A673 (cell line): Measurements from ENCODE around the gene RNF145. TPM values are rescaled to one million over a fixed set of nuclear protein-coding genes. Genes with fewer than 3 reads are reported as not detected.
A peak's percentile ranks its signal among the peaks of the same experiment; 100 is the strongest.

Source experiments
- BruUV-seq: library from RNA; stranded (reverse); fragments of 400-500 nt; replicated peaks from 2 replicates; lab custom pipeline; 2021; lab: Mats Ljungman, UMichigan
- CTCF ChIA-PET: fragments of 300-600 bp; sonication (Branson Sonifier 250); formaldehyde crosslinking; loops from one replicate; lab custom pipeline; 2022; ENCODE audit warnings: antibody characterized with exemption; lab: Charles Lee
- POLR2A ChIA-PET: fragments of 300-600 bp; sonication (Branson Sonifier 250); formaldehyde crosslinking; loops from one replicate; lab custom pipeline; 2022; ENCODE audit warnings: antibody characterized with exemption; ENCODE audit not compliant: low non-redundant PET; lab: Charles Lee
- DNase-seq: peaks from one replicate; pipeline ENCODE4 v3.0.0-alpha.2; 2015; ENCODE audit warnings: low spot score
- H3K27ac ChIP-seq: fragments of 200-600 bp; sonication (generic); 2 replicates; pipeline ENCODE4 v1.5.1; 2016; ENCODE audit warnings: mixed run types, low read depth, mild to moderate bottlenecking, mixed read lengths, antibody characterized with exemption, low read length; ENCODE audit not compliant: poor library complexity, severe bottlenecking
- H3K27me3 ChIP-seq: fragments of 200-600 bp; sonication (generic); replicated peaks from 2 replicates; pipeline ENCODE4 v1.6.1; 2017; ENCODE audit warnings: mixed run types, low read depth, mild to moderate bottlenecking, mixed read lengths, antibody characterized with exemption, low read length; ENCODE audit not compliant: insufficient read depth, poor library complexity
- H3K36me3 ChIP-seq: fragments of 200-600 bp; sonication (generic); 2 replicates; pipeline ENCODE4 v1.6.1; 2016; ENCODE audit warnings: mixed run types, mild to moderate bottlenecking, mixed read lengths, antibody characterized with exemption, low read length; ENCODE audit not compliant: insufficient read depth, poor library complexity, severe bottlenecking
- H3K4me1 ChIP-seq: fragments of 200-600 bp; sonication (generic); 2 replicates; pipeline ENCODE4 v1.6.1; 2017; ENCODE audit warnings: mixed run types, mild to moderate bottlenecking, mixed read lengths, antibody characterized with exemption, low read length; ENCODE audit not compliant: insufficient read depth, poor library complexity, severe bottlenecking
- H3K4me3 ChIP-seq: fragments of 200-600 bp; sonication (generic); 2 replicates; pipeline ENCODE4 v1.5.1; 2016; ENCODE audit warnings: low read depth, mixed run types, mild to moderate bottlenecking, mixed read lengths, low read length; ENCODE audit not compliant: poor library complexity, severe bottlenecking
- H3K9me3 ChIP-seq: fragments of 200-600 bp; sonication (generic); 2 replicates; pipeline ENCODE4 v1.6.1; 2016; ENCODE audit warnings: mixed run types, low read depth, mild to moderate bottlenecking, mixed read lengths, antibody characterized with exemption, low read length; ENCODE audit not compliant: poor library complexity, severe bottlenecking
- EZH2 ChIP-seq: fragments of 200-600 bp; sonication (generic); IDR thresholded peaks from 2 replicates; pipeline ENCODE4 v1.6.1; 2017; ENCODE audit warnings: borderline replicate concordance, low read depth, mild to moderate bottlenecking, mixed read lengths, antibody characterized with exemption, low read length; ENCODE audit not compliant: poor library complexity, severe bottlenecking
- intact Hi-C: fragments of 100-400 bp; cut with micrococcal nuclease; formaldehyde crosslinking; loops from one replicate; pipeline ENCODE4 v1.10.0; 2022; ENCODE audit not compliant: unreplicated experiment
- total RNA-seq: library from RNA; stranded (reverse); gene quantifications from 2 replicates; pipeline ENCODE4 v1.2.3, GENCODE V29; 2021
- TF ChIP-seq, protein P1 (sequence below): fragments of 300-800, 200-600 bp; sonication (generic); conservative IDR thresholded peaks from 2 replicates; pipeline ENCODE4 v1.5.1; 2017; ENCODE audit warnings: low read depth, mild to moderate bottlenecking, antibody characterized with exemption, low read length, moderate library complexity, mixed read lengths

RNF145 gene
- total RNA-seq, 1 experiment from 2014 or later, result 132 TPM

- TF ChIP-seq, protein P1, sequence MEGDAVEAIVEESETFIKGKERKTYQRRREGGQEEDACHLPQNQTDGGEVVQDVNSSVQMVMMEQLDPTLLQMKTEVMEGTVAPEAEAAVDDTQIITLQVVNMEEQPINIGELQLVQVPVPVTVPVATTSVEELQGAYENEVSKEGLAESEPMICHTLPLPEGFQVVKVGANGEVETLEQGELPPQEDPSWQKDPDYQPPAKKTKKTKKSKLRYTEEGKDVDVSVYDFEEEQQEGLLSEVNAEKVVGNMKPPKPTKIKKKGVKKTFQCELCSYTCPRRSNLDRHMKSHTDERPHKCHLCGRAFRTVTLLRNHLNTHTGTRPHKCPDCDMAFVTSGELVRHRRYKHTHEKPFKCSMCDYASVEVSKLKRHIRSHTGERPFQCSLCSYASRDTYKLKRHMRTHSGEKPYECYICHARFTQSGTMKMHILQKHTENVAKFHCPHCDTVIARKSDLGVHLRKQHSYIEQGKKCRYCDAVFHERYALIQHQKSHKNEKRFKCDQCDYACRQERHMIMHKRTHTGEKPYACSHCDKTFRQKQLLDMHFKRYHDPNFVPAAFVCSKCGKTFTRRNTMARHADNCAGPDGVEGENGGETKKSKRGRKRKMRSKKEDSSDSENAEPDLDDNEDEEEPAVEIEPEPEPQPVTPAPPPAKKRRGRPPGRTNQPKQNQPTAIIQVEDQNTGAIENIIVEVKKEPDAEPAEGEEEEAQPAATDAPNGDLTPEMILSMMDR, result no peak
- no peak for TF ChIP-seq EZH2
- Histone ChIP-seq H3K27me3 (no peaks in the 10 kb centered on the region), H3K27ac (no peak overlapping the region), H3K4me1 (peaks cover 29% of the 10 kb centered on the region), H3K4me3 (no peak overlapping the region), H3K9me3 (no peaks in the 10 kb centered on the region), H3K36me3 (no peaks in the 10 kb centered on the region)
- DNase-seq, result no peak
- POLR2A ChIA-PET, result no interaction called here
- no TSS peak for BruUV-seq
- intact Hi-C loops, result no loop called here
- CTCF ChIA-PET, result no interaction called here
These were observed 10.9 kb upstream of the RNF145 start for GRCh38 chr5:159220206-159220605.

- intact Hi-C loops, result no loop called here
- BruUV-seq, result no TSS peak
- H3K27me3 ChIP-seq, result no peaks in the 10 kb centered on the region
- POLR2A ChIA-PET, result no interaction called here
- peak; percentile 69 for DNase-seq
- TF ChIP-seq, protein P1, result no peak
- no peak for TF ChIP-seq EZH2
- peak overlapping the region; percentile 79 for H3K27ac ChIP-seq
- no peaks in the 10 kb centered on the region for H3K36me3 ChIP-seq
- H3K4me1 ChIP-seq, result peaks cover 36% of the 10 kb centered on the region
- CTCF ChIA-PET, result no interaction called here
- no peaks in the 10 kb centered on the region for H3K9me3 ChIP-seq
- H3K4me3 ChIP-seq, result no peak overlapping the region
These were observed 9.3 kb upstream of the RNF145 start for GRCh38 chr5:159218595-159219023.

DNA sequence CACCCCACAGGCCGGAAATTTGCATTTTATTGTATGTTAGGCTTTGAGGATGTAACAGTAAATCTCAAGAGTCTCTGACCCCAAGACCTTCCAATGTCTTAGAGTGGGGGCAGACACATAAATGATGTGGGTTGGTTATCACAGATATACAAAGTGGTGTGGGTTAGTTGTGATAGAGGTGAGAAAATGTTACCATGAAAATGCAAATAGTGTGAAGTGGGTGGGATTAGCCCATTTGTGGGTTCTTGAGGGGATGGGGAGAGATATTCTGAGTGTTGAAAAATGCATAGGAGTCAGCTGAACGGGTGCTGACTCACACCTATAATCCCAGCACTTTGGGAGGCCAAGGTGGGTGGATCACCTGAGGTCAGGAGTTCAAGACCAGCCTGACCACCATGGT is 7.9 kb upstream of the RNF145 start:
- H3K27ac ChIP-seq, result no peak overlapping the region
- H3K9me3 ChIP-seq, result no peaks in the 10 kb centered on the region
- no peak for TF ChIP-seq EZH2
- TF ChIP-seq, protein P1, result no peak
- H3K4me1 ChIP-seq, result peaks cover 48% of the 10 kb centered on the region
- ChIA-PET CTCF (no interaction called here), POLR2A (no interaction called here)
- intact Hi-C loops, result no loop called here
- BruUV-seq, result no TSS peak
- H3K27me3 ChIP-seq, result no peaks in the 10 kb centered on the region
- no peak for DNase-seq
- no peak overlapping the region for H3K4me3 ChIP-seq
- no peaks in the 10 kb centered on the region for H3K36me3 ChIP-seq
